GM12801 (cell line): ENCODE results near the gene ANKRD16.

Experiments used
- TF ChIP-seq, protein P1 (sequence below): IDR thresholded peaks from one replicate; pipeline ENCODE4 v1.5.1; 2011; ENCODE audit warnings: control low read depth; ENCODE audit not compliant: insufficient read length; ENCODE audit errors: extremely low read depth

The ANKRD16 gene

DNA sequence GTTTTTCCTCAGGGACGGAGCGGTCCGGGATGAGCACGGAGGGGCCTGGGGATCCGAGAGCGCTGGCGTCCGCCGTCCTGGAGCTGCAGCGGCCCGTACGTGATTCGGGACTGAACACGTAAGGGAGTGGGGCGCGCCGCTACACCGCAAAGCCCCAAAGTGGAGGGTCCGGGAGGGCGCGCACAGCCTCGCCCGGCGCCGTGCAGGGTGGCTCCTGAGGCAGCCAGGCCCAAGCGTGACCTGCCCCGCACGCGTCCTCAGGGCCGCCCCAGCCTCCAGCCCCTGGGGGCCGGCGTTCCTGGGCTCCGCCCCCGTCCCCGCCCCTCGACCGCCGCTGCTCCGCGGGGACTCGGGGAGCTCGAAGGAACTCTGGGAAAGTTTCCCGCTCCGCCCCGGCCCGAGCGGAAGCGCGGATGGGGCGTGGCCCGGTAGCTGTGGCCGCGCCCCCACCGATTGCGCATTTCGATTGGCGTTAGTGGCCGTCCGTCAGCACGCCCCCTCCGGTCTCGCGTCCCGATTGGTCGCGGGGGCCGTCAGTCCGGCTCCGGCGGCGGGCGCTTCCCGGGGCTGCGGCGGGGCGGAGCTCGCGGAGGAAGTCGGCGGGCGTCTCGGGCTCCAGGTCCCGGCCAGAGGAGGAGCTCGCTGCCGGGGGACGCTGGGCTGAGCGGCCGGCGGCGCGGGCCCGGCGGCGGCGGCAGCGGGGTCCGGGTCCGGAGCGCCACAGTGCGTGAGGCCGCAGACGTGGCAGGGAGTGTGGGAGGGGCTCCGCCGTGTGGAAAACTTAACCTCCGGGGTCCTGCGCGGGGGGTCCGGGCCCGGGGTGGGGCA is at the start of gene ANKRD16, which contains the start of gene FBH1:
TSS of gene ANKRD16 (minus strand) at position 270 of the 828 bp plus-strand sequence. CDS start 539 bp downstream, outside the sequence.
TSS of gene FBH1 (plus strand) at position 620 of the 828 bp plus-strand sequence. CDS start at position 723, 103 bp downstream.
- TF ChIP-seq, protein P1, sequence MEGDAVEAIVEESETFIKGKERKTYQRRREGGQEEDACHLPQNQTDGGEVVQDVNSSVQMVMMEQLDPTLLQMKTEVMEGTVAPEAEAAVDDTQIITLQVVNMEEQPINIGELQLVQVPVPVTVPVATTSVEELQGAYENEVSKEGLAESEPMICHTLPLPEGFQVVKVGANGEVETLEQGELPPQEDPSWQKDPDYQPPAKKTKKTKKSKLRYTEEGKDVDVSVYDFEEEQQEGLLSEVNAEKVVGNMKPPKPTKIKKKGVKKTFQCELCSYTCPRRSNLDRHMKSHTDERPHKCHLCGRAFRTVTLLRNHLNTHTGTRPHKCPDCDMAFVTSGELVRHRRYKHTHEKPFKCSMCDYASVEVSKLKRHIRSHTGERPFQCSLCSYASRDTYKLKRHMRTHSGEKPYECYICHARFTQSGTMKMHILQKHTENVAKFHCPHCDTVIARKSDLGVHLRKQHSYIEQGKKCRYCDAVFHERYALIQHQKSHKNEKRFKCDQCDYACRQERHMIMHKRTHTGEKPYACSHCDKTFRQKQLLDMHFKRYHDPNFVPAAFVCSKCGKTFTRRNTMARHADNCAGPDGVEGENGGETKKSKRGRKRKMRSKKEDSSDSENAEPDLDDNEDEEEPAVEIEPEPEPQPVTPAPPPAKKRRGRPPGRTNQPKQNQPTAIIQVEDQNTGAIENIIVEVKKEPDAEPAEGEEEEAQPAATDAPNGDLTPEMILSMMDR, result no peak

DNA sequence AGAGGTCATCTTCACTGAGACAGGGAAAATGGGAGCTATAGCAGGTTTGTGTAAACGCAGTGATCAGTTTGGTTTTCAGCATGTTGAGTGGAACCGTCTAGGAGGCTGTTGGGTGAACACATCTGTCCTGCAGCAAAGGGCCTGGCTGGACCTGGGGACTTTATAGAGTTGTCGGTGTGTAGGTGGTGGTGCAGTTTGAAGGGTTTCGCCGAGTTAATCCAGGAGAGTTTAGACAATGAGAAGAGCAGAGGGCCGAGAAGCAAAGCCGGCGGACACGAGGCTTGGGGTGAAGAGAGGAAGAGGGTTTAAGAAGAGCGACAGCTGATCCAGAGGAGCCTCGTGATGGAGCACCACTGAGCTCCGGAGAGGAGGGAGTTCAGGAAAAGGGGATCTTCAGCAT is 48.6 kb upstream of the ANKRD16 start:
- TF ChIP-seq, protein P1, result no peak

DNA sequence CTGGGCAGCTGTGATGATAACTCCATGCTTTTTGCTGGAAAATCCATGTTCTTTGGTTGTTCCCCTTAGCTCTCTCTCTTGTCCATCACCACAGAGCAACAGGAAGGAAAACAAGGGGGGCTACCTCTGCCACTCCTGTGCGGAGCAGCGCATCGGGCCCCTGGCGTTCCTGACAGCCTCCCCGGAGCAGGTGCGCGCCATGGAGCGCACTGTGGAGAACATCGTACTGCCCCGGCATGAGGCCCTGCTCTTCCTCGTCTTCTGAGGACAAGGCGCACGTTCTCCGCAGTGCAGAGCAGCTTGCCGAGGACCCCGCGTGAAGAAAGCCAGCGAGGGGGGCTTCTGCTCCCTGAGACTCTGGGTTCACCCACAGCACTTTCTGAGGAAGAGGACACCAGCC is 47.3 kb upstream of the ANKRD16 start:
- TF ChIP-seq, protein P1, result no peak

DNA sequence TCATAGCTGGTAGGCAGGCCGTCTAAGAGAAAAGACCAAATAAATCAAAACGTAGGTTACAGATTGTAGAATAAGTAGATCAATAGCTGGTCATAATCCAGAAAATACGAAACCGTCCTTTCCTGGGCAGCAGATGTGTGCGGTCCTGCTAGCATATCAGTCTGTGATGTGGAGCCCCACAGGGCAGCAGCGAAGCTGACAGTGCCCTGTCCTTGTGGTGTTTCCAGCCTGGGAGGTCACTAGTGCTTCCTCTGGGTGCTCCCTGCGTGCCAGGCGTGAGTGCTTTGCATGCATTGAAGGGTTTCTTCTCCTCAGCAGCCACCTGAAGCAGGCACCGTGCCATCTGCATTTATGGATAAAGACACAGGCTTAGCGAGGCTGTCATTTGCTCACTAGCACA is 45.9 kb upstream of the ANKRD16 start:
- TF ChIP-seq, protein P1, result no peak

DNA sequence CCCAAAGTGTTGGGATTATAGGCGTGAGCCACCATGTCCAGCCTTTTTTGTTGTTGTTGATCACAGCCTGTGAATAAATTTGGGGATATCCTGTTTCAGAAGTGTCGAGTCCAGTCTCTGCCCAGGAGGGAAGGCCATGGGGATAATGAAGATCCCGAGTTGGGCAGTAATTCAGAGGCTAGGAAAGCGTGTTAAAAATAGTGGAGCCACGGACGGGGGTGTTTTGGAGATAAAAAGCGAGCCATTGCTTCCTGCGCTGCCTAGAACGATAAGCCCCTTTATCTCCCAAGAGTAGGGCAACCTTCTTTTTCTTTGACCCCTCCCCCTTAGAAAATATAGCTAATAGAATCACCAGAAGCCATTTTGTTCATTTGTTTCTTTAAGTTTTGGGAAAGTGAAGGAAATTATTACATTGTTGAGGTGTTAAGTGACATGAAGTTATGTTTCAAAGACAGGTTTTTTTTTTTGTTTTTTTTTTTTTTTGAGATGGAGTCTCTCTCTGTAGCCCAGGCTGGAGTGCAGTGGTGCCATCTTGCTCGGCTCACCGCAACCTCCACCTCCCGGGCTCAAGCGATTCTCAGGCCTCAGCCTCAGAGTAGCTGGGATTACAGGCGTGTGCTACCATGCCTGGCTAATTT is 44.3 kb upstream of the ANKRD16 start:
- TF ChIP-seq, protein P1, result no peak

DNA sequence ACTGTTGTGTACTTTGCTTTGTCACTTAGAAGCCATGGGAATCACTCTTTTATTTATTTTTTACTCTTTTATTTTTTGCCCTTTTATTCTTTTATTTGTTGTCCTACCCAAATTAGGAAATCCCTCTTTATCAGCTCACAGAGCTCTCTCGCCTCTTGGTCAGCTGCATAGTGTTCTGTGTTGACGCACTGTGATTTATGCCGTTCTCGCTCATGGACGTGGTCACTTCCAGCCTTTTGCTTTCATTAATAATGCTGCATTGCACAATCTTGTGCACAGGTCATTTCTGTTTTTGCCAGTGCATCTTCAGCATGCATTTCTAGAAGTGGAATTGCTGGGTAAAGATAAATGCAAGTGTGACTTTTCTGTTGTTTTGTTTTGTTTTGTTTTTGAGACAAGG is 42.7 kb upstream of the ANKRD16 start:
- TF ChIP-seq, protein P1, result no peak

DNA sequence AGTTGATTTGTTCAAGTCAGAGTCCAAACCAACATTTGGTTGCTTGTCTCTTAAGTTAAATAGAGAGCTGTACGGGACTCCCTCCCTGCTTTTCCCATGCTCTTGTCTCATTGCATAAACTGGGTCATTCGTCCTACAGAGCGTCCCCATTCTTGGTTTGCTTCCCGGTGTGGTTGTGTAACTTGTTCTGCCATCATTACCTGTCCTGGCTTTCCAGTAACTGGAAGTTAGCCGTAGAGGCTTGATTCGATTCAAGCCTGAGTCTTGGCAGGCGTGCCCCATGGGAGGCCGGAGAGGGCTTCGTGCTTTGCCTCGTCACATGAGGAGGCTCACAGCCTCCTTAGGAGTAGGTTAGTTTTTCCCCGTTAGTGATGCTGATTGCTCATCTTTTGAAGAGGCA is 40.6 kb upstream of the ANKRD16 start:
- TF ChIP-seq, protein P1, result no peak
